ENCODE measurements around the gene TFB1M. TPM values are rescaled to one million over a fixed set of nuclear protein-coding genes. Genes with fewer than 3 reads are reported as not detected.

The TFB1M gene
- total and polyA plus RNA-seq, 9 of the 15 experiments (the other 6 are each of a cell fraction or from before 2014, with no cell fraction given) = 34.6 to 145 (median 40.4) TPM

- TF ChIP-seq RBM15 (IDR thresholded peaks at IDR 0.05; ENCODE audit: insufficient read depth, low read length) (no peak), TOE1 (IDR thresholded peaks at IDR 0.05; ENCODE audit: borderline replicate concordance) (peak; percentile 59; the same call in 1 of the 2 replicates), TOE1 (CRISPR knock-in tag; IDR thresholded peaks at IDR 0.05; ENCODE audit: borderline replicate concordance, low read depth) (no peak), RFX1 (IDR thresholded peaks at IDR 0.05) (no peak), FOXM1 (IDR thresholded peaks at IDR 0.05; ENCODE audit: low read depth) (peak; percentile 78), FOXM1 (CRISPR knock-in tag; IDR thresholded peaks at IDR 0.05; ENCODE audit: low read depth) (0 out of 2 replicates have a peak, but pooled peaks have one; percentile 15), MIER1 (IDR thresholded peaks at IDR 0.05; ENCODE audit: low read depth) (peak; percentile 64; the same call in 1 of the 2 replicates), PHTF2 (CRISPR knock-in tag; IDR thresholded peaks at IDR 0.05) (no peak), JUN (IDR thresholded peaks at IDR 0.05; ENCODE audit: borderline replicate concordance, low read depth, low read length) (no peak), JUN (CRISPR knock-in tag; IDR thresholded peaks at IDR 0.05; ENCODE audit: borderline replicate concordance) (0 out of 2 replicates have a peak, but pooled peaks have one; percentile 37), GATAD2B (IDR thresholded peaks at IDR 0.05; ENCODE audit: borderline replicate concordance) (no peak; the same call in 1 of the 2 replicates), NFIX (CRISPR knock-in tag; IDR thresholded peaks at IDR 0.05; ENCODE audit: low read depth) (no peak), BCOR (IDR thresholded peaks at IDR 0.05) (peak; percentile 100), ZMIZ1 (IDR thresholded peaks at IDR 0.05; ENCODE audit: low read depth in 2 of 2, low read length in 2 of 2) (no peak), NR2F6 (CRISPR knock-in tag; IDR thresholded peaks at IDR 0.05) (no peak), GABPA (tag; conservative IDR thresholded peaks at IDR 0.05; ENCODE audit: low read depth) (peak; percentile 87), SMARCA4 (IDR thresholded peaks at IDR 0.05) (no peak; the same call in 1 of the 2 replicates), CAMTA2 (CRISPR knock-in tag; conservative IDR thresholded peaks at IDR 0.05) (no peak), ZNF282 (CRISPR knock-in tag; IDR thresholded peaks at IDR 0.05) (no peak), CBX1 (IDR thresholded peaks at IDR 0.05; ENCODE audit: low read depth) (peak; percentile 98; the same call in 1 of the 2 replicates), GABPB2 (CRISPR knock-in tag; conservative IDR thresholded peaks at IDR 0.05) (no peak), ATF1 (CRISPR knock-in tag; IDR thresholded peaks at IDR 0.05) (no peak), ATF1 (tag; IDR thresholded peaks at IDR 0.05) (peak; percentile 43; the same call in 1 of the 2 replicates), MCM5 (IDR thresholded peaks at IDR 0.05; ENCODE audit: low read depth) (no peak), ETS2 (tag; IDR thresholded peaks at IDR 0.05; ENCODE audit: borderline replicate concordance, poor library complexity, severe bottlenecking) (no peak), ERF (CRISPR knock-in tag; IDR thresholded peaks at IDR 0.05) (no peak; the same call in 1 of the 2 replicates), HMGXB4 (CRISPR knock-in tag; IDR thresholded peaks at IDR 0.05) (no peak)
These were observed 660 bp upstream of the TFB1M start (continued) for GRCh38 chr6:155314773-155315515.
